Activated T-helper 2 cell treated with anti-CD3 and anti-CD28 coated beads, Interferon-gamma antibody, Interleukin-2, Interleukin-4, amounts not matched to agents 10 μg/mL and 5 μg/mL and 100 μg/mL, durations not matched to agents 14 hours and 24 hours and 36 hours (primary cell): ENCODE results near the gene LIPN. TPM values are rescaled to one million over a fixed set of nuclear protein-coding genes. Genes with fewer than 3 reads are reported as not detected.

ENCODE experiments used
- DNase-seq: peaks from one replicate; pipeline ENCODE4 v3.0.0; 2021; ENCODE audit warnings: low spot score
- H3K27ac Mint-ChIP-seq: one replicate; pipeline ENCODE4 v1.8.0; 2021; ENCODE audit warnings: mixed read lengths
- H3K27me3 Mint-ChIP-seq: one replicate; pipeline ENCODE4 v1.8.0; 2021; ENCODE audit warnings: low read depth, mixed read lengths
- H3K36me3 Mint-ChIP-seq: one replicate; pipeline ENCODE4 v1.8.0; 2021; ENCODE audit warnings: low read depth, mixed read lengths
- H3K4me1 Mint-ChIP-seq: one replicate; pipeline ENCODE4 v1.8.0; 2021; ENCODE audit warnings: low read depth, mixed read lengths
- H3K4me3 Mint-ChIP-seq: one replicate; pipeline ENCODE4 v1.8.0; 2021; ENCODE audit warnings: low read depth, mild to moderate bottlenecking, moderate library complexity, mixed read lengths
- H3K9me3 Mint-ChIP-seq: one replicate; pipeline ENCODE4 v1.8.0; 2021; ENCODE audit warnings: mixed read lengths
- intact Hi-C: fragments of 100-400 bp; cut with micrococcal nuclease; formaldehyde crosslinking; loops from one replicate; pipeline ENCODE4 v1.15.1; 2023
- total RNA-seq: library from RNA; stranded (reverse); gene quantifications from 2 replicates; pipeline ENCODE4 v1.2.3, GENCODE V29; 2022

Gene LIPN
- total RNA-seq, 1 donor from 2014 or later = not detected

GRCh38 chr10:88788924-88789323 is 29.1 kb downstream of the LIPN start:
- no peaks in the 10 kb centered on the region for H3K9me3 Mint-ChIP-seq
- H3K27ac Mint-ChIP-seq = no peak overlapping the region
- peaks cover 24% of the 10 kb centered on the region for H3K4me1 Mint-ChIP-seq
- H3K4me3 Mint-ChIP-seq = no peak overlapping the region
- no peak for DNase-seq
- peaks cover 2% of the 10 kb centered on the region for H3K36me3 Mint-ChIP-seq
- intact Hi-C loops = no loop called here
- peaks cover 26% of the 10 kb centered on the region for H3K27me3 Mint-ChIP-seq

GRCh38 chr10:88791924-88792323 is 32.1 kb downstream of the LIPN start:
- Mint-ChIP-seq H3K4me1 (peaks cover 31% of the 10 kb centered on the region), H3K27ac (no peak overlapping the region), H3K27me3 (peaks cover 20% of the 10 kb centered on the region), H3K4me3 (no peak overlapping the region), H3K9me3 (no peaks in the 10 kb centered on the region), H3K36me3 (peaks cover 2% of the 10 kb centered on the region)
- no peak for DNase-seq
- intact Hi-C loops = loop anchor here (5.0 to 10.0 kb wide), 6 partner anchors 35 to 697 kb away; partner anchors contain the start of gene LIPK

GRCh38 chr10:88792661-88793060 is 32.8 kb downstream of the LIPN start:
- no peak for DNase-seq
- intact Hi-C loops = loop anchor here (5.0 to 10.0 kb wide), 6 partner anchors 35 to 698 kb away; partner anchors contain the start of gene LIPK
- Mint-ChIP-seq H3K4me1 (peaks cover 32% of the 10 kb centered on the region), H3K27me3 (peaks cover 23% of the 10 kb centered on the region), H3K27ac (no peak overlapping the region), H3K36me3 (peaks cover 2% of the 10 kb centered on the region), H3K9me3 (no peaks in the 10 kb centered on the region), H3K4me3 (no peak overlapping the region)

- Mint-ChIP-seq H3K36me3 (peaks cover 2% of the 10 kb centered on the region), H3K9me3 (no peaks in the 10 kb centered on the region), H3K4me1 (peaks cover 32% of the 10 kb centered on the region), H3K4me3 (no peak overlapping the region), H3K27me3 (peaks cover 27% of the 10 kb centered on the region), H3K27ac (peak overlapping the region; percentile 49)
- DNase-seq = no peak
- intact Hi-C loops = loop anchor here (5.0 to 10.0 kb wide), 6 partner anchors 33 to 699 kb away; partner anchors contain the start of gene LIPK
These were observed 34.0 kb downstream of the LIPN start for GRCh38 chr10:88793712-88794299.

DNA sequence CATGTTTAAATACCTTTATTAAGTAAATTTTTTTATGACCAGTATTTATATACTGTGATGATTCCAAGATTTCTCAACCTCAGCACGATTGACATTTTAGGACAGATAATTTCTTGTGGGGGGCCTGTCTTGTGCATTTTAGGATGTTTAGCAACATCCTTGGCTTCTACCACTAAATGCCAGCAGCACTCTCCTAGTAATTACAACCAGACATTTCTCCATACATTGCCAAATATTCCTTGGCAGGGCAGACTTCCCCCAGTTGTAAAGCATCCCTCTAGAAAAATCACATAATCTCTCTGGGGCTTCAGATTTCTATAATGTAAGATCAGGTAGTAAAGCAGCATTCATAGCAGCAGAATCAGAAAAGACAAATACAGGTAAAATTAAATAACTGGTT is 34.9 kb downstream of the LIPN start:
- H3K27ac Mint-ChIP-seq = no peak overlapping the region

GRCh38 chr10:88800152-88801125 is 40.6 kb downstream of the LIPN start:
- Mint-ChIP-seq H3K9me3 (no peaks in the 10 kb centered on the region), H3K27me3 (peaks cover 40% of the 10 kb centered on the region), H3K36me3 (no peaks in the 10 kb centered on the region), H3K4me1 (peaks cover 28% of the 10 kb centered on the region), H3K4me3 (no peak overlapping the region), H3K27ac (peak overlapping the region; percentile 33)
- no peak for DNase-seq
- intact Hi-C loops = loop anchor here (1.0 to 10.0 kb wide), 4 partner anchors 25 to 236 kb away; no protein-coding TSS in a partner anchor

More for the DNA sequence above, 34.9 kb downstream of the LIPN start:
- Mint-ChIP-seq H3K9me3 (no peaks in the 10 kb centered on the region), H3K36me3 (peaks cover 2% of the 10 kb centered on the region), H3K4me3 (no peak overlapping the region), H3K27me3 (peaks cover 24% of the 10 kb centered on the region), H3K4me1 (peaks cover 32% of the 10 kb centered on the region)
- intact Hi-C loops = loop anchor here (5.0 to 10.0 kb wide), 6 partner anchors 33 to 700 kb away; partner anchors contain the start of gene LIPK
- no peak for DNase-seq

DNA sequence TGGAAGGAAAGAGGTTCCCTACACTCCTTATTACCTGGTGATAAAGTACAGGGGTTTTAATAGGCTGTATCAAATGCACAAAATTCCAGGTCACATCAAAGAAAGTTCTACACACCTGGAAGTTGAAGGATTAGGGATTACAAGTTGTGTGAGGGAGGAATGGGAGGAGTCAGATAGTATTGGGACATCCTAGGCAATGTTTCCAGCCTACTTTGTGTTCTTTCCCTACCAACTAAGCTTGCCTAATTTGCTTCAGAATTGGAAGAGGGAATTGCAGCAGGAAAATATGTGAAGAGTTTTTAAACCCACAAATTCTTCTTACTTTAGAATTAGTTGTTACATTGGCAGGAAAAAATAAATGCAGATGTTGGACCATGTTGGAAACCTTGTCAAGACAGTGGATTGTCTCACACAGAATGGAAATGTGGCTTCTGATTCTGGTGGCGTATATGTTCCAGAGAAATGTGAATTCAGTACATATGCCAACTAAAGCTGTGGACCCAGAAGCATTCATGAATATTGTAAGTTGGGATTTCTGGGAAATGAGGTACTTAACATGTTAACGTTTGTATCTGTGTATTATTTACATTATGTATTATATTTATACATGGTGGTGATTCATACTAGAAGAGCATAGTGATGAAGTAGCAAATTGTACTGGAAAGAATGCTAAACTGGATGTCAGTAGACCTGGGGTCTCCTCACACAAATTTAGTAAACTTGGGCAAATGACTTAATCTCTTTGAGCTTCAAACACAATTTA is 42.9 kb downstream of the LIPN start, which contains the start of gene LIPM:
Gene LIPM, plus strand, starts transcription at position 208 of the 763 bp plus-strand sequence. Its CDS starts 167 bp downstream, at position 375.
- no peak within 1 kb of the TSS for H3K4me3 Mint-ChIP-seq
- no peak within 1 kb of the TSS for H3K27ac Mint-ChIP-seq
- peaks cover 31% of the 10 kb centered on the region for H3K4me1 Mint-ChIP-seq
- no peak for DNase-seq
- H3K9me3 Mint-ChIP-seq = no peaks in the 10 kb centered on the region
- H3K27me3 Mint-ChIP-seq = peaks cover 27% of the 10 kb centered on the region
- H3K36me3 Mint-ChIP-seq = no peaks in the 10 kb centered on the region
- intact Hi-C loops = loop anchor here (10.0 kb wide), 1 partner anchor 238 kb away; no protein-coding TSS in a partner anchor

DNA sequence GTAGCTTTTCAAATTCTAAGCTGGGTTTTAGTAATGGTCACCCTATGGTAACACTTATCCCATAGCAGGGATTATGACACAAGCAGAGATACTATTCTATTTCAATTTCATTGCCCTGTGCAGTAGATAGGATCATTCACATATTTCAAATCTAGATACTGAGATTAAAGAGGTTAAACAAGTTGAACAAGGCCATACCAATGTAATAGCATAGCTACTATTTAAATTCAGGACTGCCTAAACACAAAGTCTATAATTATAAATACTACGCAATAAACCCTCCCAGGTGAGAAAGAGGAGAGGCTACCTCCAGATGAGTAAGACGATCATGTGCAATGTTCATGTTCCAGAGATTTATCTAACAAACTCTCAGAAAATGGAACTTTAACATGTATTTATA is 43.8 kb downstream of the LIPN start:
- Mint-ChIP-seq H3K36me3 (no peaks in the 10 kb centered on the region), H3K27ac (no peak overlapping the region), H3K4me3 (no peak overlapping the region), H3K27me3 (peaks cover 18% of the 10 kb centered on the region), H3K4me1 (peaks cover 31% of the 10 kb centered on the region), H3K9me3 (no peaks in the 10 kb centered on the region)
- no peak for DNase-seq
- intact Hi-C loops = loop anchor here (10.0 kb wide), 1 partner anchor 239 kb away; no protein-coding TSS in a partner anchor

GRCh38 chr10:88804083-88804812 is 44.4 kb downstream of the LIPN start:
- Mint-ChIP-seq H3K9me3 (no peaks in the 10 kb centered on the region), H3K27me3 (peaks cover 18% of the 10 kb centered on the region), H3K4me1 (peaks cover 31% of the 10 kb centered on the region), H3K27ac (no peak overlapping the region), H3K4me3 (no peak overlapping the region), H3K36me3 (no peaks in the 10 kb centered on the region)
- no peak for DNase-seq
- intact Hi-C loops = loop anchor here (10.0 kb wide), 1 partner anchor 239 kb away; no protein-coding TSS in a partner anchor

DNA sequence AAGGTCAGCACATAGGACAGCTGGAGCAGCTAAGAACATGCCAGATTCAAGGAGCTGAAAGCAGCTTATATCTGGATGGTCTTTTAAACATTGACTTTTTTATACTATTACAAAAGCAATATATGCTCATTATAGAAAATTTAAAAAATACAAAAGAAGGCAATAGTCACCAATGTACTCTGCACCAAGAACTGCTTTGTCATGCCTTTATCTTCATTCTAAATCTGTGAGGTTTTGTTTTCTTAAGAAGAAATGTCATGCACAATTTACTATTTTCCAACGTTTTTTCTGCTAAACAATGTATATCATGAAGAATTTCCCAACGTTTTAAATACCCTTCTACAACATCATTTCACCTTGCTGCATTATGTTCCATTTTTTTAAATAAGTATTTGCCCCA is 45.5 kb downstream of the LIPN start:
- Mint-ChIP-seq H3K4me1 (peaks cover 31% of the 10 kb centered on the region), H3K9me3 (no peaks in the 10 kb centered on the region), H3K36me3 (no peaks in the 10 kb centered on the region), H3K27me3 (peaks cover 21% of the 10 kb centered on the region), H3K27ac (no peak overlapping the region), H3K4me3 (no peak overlapping the region)
- no peak for DNase-seq
- intact Hi-C loops = loop anchor here (10.0 kb wide), 1 partner anchor 241 kb away; no protein-coding TSS in a partner anchor

GRCh38 chr10:88805924-88806323 is 46.1 kb downstream of the LIPN start:
- no peaks in the 10 kb centered on the region for H3K9me3 Mint-ChIP-seq
- H3K36me3 Mint-ChIP-seq = no peaks in the 10 kb centered on the region
- no peak overlapping the region for H3K27ac Mint-ChIP-seq
- H3K4me3 Mint-ChIP-seq = no peak overlapping the region
- peaks cover 31% of the 10 kb centered on the region for H3K4me1 Mint-ChIP-seq
- peaks cover 24% of the 10 kb centered on the region for H3K27me3 Mint-ChIP-seq
- intact Hi-C loops = loop anchor here (10.0 kb wide), 1 partner anchor 241 kb away; no protein-coding TSS in a partner anchor
- DNase-seq = no peak
